Large intestine (tissue), 3 donors: ENCODE measurements around the gene MRPS33. TPM values are rescaled to one million over a fixed set of nuclear protein-coding genes. Genes with fewer than 3 reads are reported as not detected.
A peak's percentile ranks its signal among the peaks of the same experiment; 100 is the strongest.
"Not testable (repeated sequence)": the region's sequence is repeated elsewhere in the genome, so short reads cannot be mapped to it uniquely, and the experiment has no call there.

Experiments
- DNase-seq, 2 donors: peaks; one replicate each; pipeline versions ENCODE4 v3.0.0 to v3.0.0-alpha.2; 2013
- H3K27ac ChIP-seq: one replicate; pipeline ENCODE4 v1.5.1; 2013; ENCODE audit warnings: low read length
- H3K27me3 ChIP-seq: 2 replicates; pipeline ENCODE4 v1.6.1; 2013; ENCODE audit warnings: low read length; ENCODE audit not compliant: control insufficient read depth, insufficient read depth
- H3K36me3 ChIP-seq: 2 replicates; pipeline ENCODE4 v1.6.1; 2013; ENCODE audit warnings: low read length; ENCODE audit not compliant: control insufficient read depth, insufficient read depth
- H3K4me1 ChIP-seq: one replicate; pipeline ENCODE4 v1.6.1; 2013; ENCODE audit warnings: low read length; ENCODE audit not compliant: control insufficient read depth, insufficient read depth
- H3K4me3 ChIP-seq: one replicate; pipeline ENCODE4 v1.5.1; 2013; ENCODE audit warnings: low read length
- H3K9me3 ChIP-seq: one replicate; pipeline ENCODE4 v1.6.1; 2013; ENCODE audit warnings: mild to moderate bottlenecking, low read depth, low read length, moderate library complexity; ENCODE audit not compliant: control insufficient read depth
- WGBS: methylation state at CpG from one replicate; pipeline ENCODE4 v1.1.5; 2013; ENCODE audit warnings: low lambda C conversion rate; ENCODE audit not compliant: insufficient coverage; 5-methylcytosine and 5-hydroxymethylcytosine counted together
- polyA plus RNA-seq: library from polyadenylated mRNA; unstranded; fragments of 120-200 nt; gene quantifications from one replicate; pipeline ENCODE4 v1.2.1, GENCODE V29; 2013

MRPS33 gene
- polyA plus RNA-seq, 1 donor, result 95.7 TPM

DNA sequence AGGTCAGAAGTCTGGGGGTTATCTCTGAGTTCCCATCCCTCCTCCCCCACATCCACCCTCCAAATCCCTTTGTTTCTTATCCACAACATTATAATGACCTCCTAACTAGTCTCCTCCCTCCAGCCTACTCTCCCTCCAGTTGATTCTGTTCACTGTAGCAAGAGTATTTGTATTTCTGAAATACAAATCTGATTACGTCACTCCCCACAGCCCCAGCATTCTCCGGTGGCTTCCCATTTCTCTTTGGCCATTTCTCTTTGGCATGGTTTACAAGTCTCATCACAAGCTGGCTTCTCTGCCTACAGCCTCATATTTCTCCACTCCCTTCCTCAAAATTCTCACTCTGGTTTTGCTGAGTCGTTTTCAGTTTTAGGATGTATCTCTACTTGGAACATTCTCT lies 24.6 kb upstream of the MRPS33 start:
- no peak for DNase-seq
- H3K27me3 ChIP-seq, result no peaks in the 10 kb centered on the region
- WGBS, result 65% methylated on average over 2 of the region's 3 CpGs
- H3K36me3 ChIP-seq, result no peaks in the 10 kb centered on the region
- H3K27ac ChIP-seq, result no peak overlapping the region
- no peaks in the 10 kb centered on the region for H3K4me1 ChIP-seq
- H3K4me3 ChIP-seq, result no peak overlapping the region
- H3K9me3 ChIP-seq, result no peaks in the 10 kb centered on the region

DNA sequence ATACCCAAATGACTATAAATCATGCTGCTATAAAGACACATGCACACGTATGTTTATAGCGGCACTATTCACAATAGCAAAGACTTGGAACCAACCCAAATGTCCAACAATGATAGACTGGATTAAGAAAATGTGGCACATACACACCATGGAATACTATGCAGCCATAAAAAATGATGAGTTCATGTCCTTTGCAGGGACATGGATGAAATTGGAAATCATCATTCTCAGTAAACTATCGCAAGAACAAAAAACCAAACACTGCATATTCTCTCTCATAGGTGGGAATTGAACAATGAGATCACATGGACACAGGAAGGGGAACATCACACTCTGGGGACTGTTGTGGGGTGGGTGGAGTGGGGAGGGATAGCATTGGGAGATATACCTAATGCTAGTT lies 23.3 kb upstream of the MRPS33 start:
- WGBS, result no CpG with 5 or more reads among the region's 3 CpGs
- DNase-seq, H3K4me1 ChIP-seq, H3K27me3 ChIP-seq, H3K9me3 ChIP-seq, H3K36me3 ChIP-seq, H3K4me3 ChIP-seq, H3K27ac ChIP-seq: not testable (repeated sequence)

DNA sequence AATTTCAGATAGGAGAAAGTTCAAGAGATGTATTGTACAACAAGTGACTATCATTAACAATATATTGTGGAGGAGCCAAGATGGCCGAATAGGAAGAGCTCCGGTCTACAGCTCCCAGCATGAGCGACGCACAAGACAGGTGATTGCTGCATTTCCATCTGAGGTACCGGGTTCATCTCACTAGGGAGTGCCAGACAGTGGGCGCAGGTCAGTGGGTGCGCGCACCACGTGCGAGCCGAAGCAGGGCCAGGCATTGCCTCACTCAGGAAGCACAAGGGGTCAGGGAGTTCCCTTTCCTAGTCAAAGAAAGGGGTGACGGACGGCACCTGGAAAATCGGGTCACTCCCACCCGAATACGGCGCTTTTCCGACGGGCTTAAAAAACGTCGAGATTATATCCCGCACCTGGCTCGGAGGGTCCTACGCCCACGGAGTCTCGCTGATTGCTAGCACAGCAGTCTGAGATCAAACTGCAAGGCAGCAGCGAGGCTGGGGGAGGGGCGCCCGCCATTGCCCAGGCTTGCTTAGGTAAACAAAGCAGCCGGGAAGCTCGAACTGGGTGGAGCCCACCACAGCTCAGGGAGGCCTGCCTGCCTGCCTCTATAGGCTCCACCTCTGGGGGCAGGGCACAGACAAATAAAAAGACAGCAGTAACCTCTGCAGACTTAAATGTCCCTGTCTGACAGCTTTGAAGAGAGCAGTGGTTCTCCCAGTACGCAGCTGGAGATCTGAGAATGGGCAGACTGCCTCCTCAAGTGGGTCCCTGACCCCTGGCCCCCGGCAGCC lies 18.0 kb upstream of the MRPS33 start:
- WGBS, result 100% methylated on average over 1 of the region's 33 CpGs
- not testable (repeated sequence) for DNase-seq, H3K9me3 ChIP-seq, H3K27ac ChIP-seq, H3K4me3 ChIP-seq, H3K4me1 ChIP-seq, H3K27me3 ChIP-seq, H3K36me3 ChIP-seq

DNA sequence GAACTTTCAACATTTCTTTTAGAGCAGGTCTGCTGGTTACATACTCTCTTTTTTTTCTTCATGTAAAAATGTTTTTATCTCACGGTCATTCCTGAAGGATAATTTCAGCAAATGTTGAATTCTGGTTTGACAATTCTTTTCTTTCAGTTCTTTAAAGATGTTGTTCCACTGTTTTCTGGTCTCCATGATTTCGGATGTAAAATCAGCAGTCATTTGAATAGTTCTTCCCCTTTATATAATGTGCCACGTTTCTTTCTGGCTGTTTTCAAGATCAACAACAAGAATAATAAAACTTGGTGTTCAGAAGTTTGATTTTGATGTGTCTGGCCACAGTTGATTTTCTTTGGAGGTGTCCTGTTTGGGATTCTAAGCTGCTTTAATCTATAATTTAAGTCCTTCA lies 14.0 kb upstream of the MRPS33 start:
- Histone ChIP-seq H3K27ac (no peak overlapping the region), H3K36me3 (no peaks in the 10 kb centered on the region), H3K9me3 (peaks cover 6% of the 10 kb centered on the region), H3K4me1 (no peaks in the 10 kb centered on the region), H3K27me3 (no peaks in the 10 kb centered on the region), H3K4me3 (no peak overlapping the region)
- no peak for DNase-seq
- 82% methylated on average over 1 of the region's 3 CpGs for WGBS

DNA sequence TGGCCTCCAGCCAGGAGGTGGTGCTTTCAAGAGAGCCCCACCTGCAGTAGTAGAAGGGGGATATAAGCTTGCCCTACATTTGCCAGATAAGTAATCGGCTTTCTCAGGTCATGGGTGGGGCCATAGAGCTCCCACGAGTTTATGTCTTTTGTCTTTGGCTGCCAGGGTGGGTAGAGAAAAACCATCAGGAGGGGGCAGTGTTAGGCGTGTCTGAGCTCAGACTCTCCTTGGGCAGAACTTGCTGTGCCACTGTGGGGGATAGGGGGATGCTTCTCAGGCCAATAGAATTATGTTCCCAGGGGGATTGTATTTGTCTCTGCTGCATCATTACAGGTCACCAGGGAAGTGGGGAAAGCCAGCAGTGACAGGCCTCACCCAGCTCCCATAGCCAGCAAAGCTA lies 12.3 kb upstream of the MRPS33 start:
- Histone ChIP-seq H3K27me3 (no peaks in the 10 kb centered on the region), H3K4me3 (no peak overlapping the region), H3K9me3 (peaks cover 6% of the 10 kb centered on the region), H3K4me1 (no peaks in the 10 kb centered on the region), H3K36me3 (no peaks in the 10 kb centered on the region), H3K27ac (no peak overlapping the region)
- no CpG with 5 or more reads among the region's 3 CpGs for WGBS
- DNase-seq, result no peak

DNA sequence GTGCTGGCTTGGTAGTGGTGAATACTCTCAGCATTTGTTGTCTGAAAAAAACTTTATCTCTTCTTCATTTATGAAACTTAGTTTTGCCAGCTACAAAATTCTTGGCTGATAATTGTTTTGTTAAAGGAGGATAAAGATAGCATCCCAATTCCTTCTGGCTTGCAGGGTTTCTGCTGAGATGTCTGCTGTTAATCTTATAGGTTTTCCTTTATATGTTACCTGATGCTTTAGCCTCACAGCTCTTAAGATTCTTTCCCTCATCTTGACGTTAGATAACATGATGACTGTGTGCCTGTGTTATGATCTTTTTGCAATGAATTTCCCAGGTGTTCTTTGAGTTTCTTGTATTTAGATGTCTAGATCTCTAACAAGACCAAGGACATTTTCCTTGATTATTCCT lies 9.9 kb upstream of the MRPS33 start:
- Histone ChIP-seq H3K4me3 (no peak overlapping the region), H3K4me1 (no peaks in the 10 kb centered on the region), H3K9me3 (peaks cover 6% of the 10 kb centered on the region), H3K27me3 (peaks cover under 1% of the 10 kb centered on the region), H3K27ac (no peak overlapping the region), H3K36me3 (no peaks in the 10 kb centered on the region)
- no peak for DNase-seq
- 80% methylated on average over 1 of the region's 1 CpG for WGBS

DNA sequence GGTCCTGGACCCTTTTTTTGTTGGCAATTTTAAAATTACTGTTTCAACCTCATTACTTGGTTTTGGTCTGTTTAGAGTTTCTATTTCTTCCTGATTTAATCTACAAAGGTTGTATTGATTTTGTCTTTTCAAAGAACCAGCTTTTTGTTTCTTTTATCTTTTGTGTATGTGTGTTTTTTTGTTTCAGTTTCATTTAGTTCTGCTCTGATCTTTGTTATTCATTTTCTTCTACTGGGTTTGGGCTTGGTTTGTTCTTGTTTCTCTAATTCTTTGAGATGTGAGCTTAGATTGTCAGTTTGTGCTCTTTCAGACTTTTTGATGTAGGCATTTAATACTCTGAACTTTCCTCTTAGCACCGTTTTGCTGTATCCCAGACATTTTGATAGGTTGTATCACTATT lies 8.5 kb upstream of the MRPS33 start:
- Histone ChIP-seq H3K4me1 (no peaks in the 10 kb centered on the region), H3K9me3 (peaks cover 6% of the 10 kb centered on the region), H3K27ac (no peak overlapping the region), H3K27me3 (peaks cover 3% of the 10 kb centered on the region), H3K36me3 (no peaks in the 10 kb centered on the region), H3K4me3 (no peak overlapping the region)
- no peak for DNase-seq
- no CpG with 5 or more reads among the region's 1 CpG for WGBS

DNA sequence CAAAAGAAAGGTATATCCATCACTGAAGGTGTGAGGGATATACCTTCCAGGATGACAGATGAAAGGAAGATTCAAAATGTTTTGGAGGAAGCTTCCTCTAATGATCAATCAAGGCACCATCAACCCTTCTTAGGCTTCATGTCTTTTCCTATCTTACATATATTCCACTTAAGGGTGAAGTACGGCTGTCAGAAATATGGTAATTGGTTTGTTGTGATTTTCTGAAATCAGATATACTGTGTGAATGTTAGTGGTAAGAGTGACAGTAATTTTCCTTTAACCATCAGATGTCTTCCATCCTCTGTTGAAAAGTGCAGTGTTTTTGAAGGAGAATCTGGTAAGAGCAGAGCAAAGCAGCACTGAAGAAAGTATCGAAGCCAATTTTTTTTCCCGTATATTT lies 2.8 kb upstream of the MRPS33 start:
- Histone ChIP-seq H3K27ac (no peak overlapping the region), H3K36me3 (no peaks in the 10 kb centered on the region), H3K9me3 (no peaks in the 10 kb centered on the region), H3K4me3 (no peak overlapping the region), H3K27me3 (peaks cover 6% of the 10 kb centered on the region), H3K4me1 (peaks cover 6% of the 10 kb centered on the region)
- no peak for DNase-seq
- 100% methylated on average over 2 of the region's 3 CpGs for WGBS

DNA sequence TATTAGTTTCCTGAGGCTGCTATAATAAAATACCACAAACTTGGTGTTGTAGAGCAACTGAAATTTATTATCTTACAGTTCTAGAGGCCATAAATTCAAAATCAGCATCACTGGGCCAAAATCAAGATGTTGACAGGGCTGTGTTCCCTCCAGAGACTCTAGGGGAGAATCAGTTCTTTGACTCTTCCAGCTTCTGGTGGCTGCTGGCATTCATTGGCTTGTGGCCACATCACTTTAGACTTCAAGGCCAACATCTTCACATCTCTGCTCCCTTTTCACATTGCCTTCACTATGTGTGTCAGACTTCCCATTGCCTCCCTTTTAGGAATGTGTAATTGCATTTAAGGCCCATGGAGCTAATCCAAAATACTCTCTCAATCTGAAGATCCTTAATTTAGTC lies 1.6 kb upstream of the MRPS33 start:
- Histone ChIP-seq H3K9me3 (no peaks in the 10 kb centered on the region), H3K36me3 (no peaks in the 10 kb centered on the region), H3K4me1 (peaks cover 14% of the 10 kb centered on the region), H3K4me3 (no peak overlapping the region), H3K27ac (no peak overlapping the region), H3K27me3 (peaks cover 6% of the 10 kb centered on the region)
- no peak for DNase-seq

DNA sequence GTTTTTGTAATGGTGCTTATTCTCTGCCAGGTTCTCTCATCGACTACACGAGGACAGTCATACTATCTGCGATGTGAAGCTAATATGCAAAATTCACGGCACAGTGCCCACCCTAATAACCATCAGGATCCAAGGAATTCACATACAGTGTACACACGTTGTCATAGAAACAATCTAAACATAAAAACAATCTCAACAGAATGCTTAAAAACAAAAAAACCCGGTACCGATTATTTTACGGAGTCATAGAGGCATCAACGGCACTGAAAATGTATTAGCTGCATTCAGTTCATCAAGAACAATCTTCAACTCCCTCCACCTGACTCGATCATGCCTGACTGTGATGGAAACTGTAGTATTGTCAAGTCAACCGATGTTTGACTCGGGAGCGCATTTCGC lies 628 bp downstream of the MRPS33 start:
- Histone ChIP-seq H3K36me3 (peaks cover 10% of the 10 kb centered on the region), H3K27ac (peak overlapping the region; percentile 67), H3K9me3 (no peaks in the 10 kb centered on the region), H3K4me1 (peaks cover 23% of the 10 kb centered on the region), H3K27me3 (peaks cover 2% of the 10 kb centered on the region), H3K4me3 (peak overlapping the region; percentile 68)
- DNase-seq, result peak in 1 of 2 donors; percentile 29
- WGBS, result 0% methylated on average over 4 of the region's 14 CpGs

DNA sequence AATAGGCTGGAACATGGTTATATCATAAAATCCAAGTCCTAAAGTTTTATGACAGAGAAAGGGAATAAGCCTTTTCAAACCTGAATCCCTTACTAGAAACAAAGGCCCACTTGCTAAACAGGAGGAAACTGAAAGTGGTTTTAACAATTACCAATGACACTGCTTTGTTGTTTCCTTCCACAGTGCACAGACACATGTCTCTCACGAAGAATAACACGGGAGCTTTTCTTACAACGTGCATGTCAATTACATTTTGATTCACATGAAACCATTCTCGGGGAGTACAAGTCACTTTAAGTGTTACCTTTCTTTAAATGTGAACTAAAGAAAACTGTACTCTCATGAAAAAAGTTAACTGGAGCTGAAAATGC lies 1.4 kb downstream of the MRPS33 start:
- Histone ChIP-seq H3K4me3 (no peak overlapping the region), H3K36me3 (peaks cover 11% of the 10 kb centered on the region), H3K4me1 (peaks cover 23% of the 10 kb centered on the region), H3K27me3 (peaks cover 2% of the 10 kb centered on the region), H3K9me3 (no peaks in the 10 kb centered on the region), H3K27ac (no peak overlapping the region)
- peak in 1 of 2 donors; percentile 48 for DNase-seq
- 52% methylated on average over 4 of the region's 4 CpGs for WGBS
